GM18520 (cell line): Measurements from ENCODE around the gene MTHFR.
"Not testable (repeated sequence)": the region's sequence is repeated elsewhere in the genome, so short reads cannot be mapped to it uniquely, and the experiment has no call there.

Source experiments
- ATAC-seq: cut with Tn5 transposase; IDR thresholded peaks from one replicate; pipeline ENCODE4 v1.9.1; 2021; ENCODE audit not compliant: unreplicated experiment

Gene MTHFR

GRCh38 chr1:11833900-11834299 lies 28.1 kb upstream of the MTHFR start:
- no peak for ATAC-seq

GRCh38 chr1:11833497-11833896 lies 27.7 kb upstream of the MTHFR start:
- ATAC-seq, result no peak

- ATAC-seq, result no peak
Observed at GRCh38 chr1:11831945-11832725, 26.4 kb upstream of the MTHFR start.

- no peak for ATAC-seq
Observed at GRCh38 chr1:11828511-11828910, 22.7 kb upstream of the MTHFR start.

- no peak for ATAC-seq
Observed at GRCh38 chr1:11826946-11827345, 21.2 kb upstream of the MTHFR start.

- no peak for ATAC-seq
Observed at GRCh38 chr1:11825131-11825530, 19.4 kb upstream of the MTHFR start.

- ATAC-seq, result no peak
Observed at GRCh38 chr1:11823366-11824137, 17.8 kb upstream of the MTHFR start.

- no peak for ATAC-seq
Observed at GRCh38 chr1:11822091-11822490, 16.3 kb upstream of the MTHFR start.

GRCh38 chr1:11817192-11817591 lies 11.4 kb upstream of the MTHFR start:
- no peak for ATAC-seq

GRCh38 chr1:11813021-11813420 lies 7.3 kb upstream of the MTHFR start:
- no peak for ATAC-seq

- ATAC-seq, result no peak
Observed at GRCh38 chr1:11807133-11807532, 1.4 kb upstream of the MTHFR start.

GRCh38 chr1:11806307-11806936 lies 658 bp upstream of the MTHFR start:
- peak; percentile 20 for ATAC-seq

- ATAC-seq, result no peak
Observed at GRCh38 chr1:11804666-11805421, 920 bp downstream of the MTHFR start.

GRCh38 chr1:11803924-11804665 lies 1.7 kb downstream of the MTHFR start:
- ATAC-seq, result not testable (repeated sequence)

- ATAC-seq, result no peak
Observed at GRCh38 chr1:11802973-11803885, 2.5 kb downstream of the MTHFR start.

GRCh38 chr1:11802616-11802972 lies 3.2 kb downstream of the MTHFR start:
- ATAC-seq, result no peak

- ATAC-seq, result no peak
Observed at GRCh38 chr1:11800756-11801433, 4.9 kb downstream of the MTHFR start.

GRCh38 chr1:11800391-11800755 lies 5.4 kb downstream of the MTHFR start:
- no peak for ATAC-seq

- ATAC-seq, result no peak
Observed at GRCh38 chr1:11799896-11800295, 5.9 kb downstream of the MTHFR start.
